Smooth muscle cell (in vitro differentiated cells): ENCODE data around the gene GRIK4. TPM values are rescaled to one million over a fixed set of nuclear protein-coding genes. Genes with fewer than 3 reads are reported as not detected.

Experiments
- DNase-seq: peaks from one replicate; lab custom pipeline; 2025; ENCODE audit not compliant: unreplicated experiment; lab: John Stamatoyannopoulos, UW
- H2AFZ ChIP-seq: fragments of 200-600 bp; sonication (generic); 2 replicates; pipeline ENCODE4 v1.6.0; 2016; ENCODE audit warnings: antibody characterized with exemption, low read depth, mild to moderate bottlenecking
- H3F3A ChIP-seq: fragments of 200-600 bp; sonication (generic); 2 replicates; pipeline ENCODE4 v1.6.0; 2017; ENCODE audit warnings: antibody characterized with exemption, low read depth
- H3K27ac ChIP-seq: fragments of 200-600 bp; sonication (generic); 2 replicates; pipeline ENCODE4 v1.5.1; 2016; ENCODE audit warnings: low read depth, mild to moderate bottlenecking
- H3K27me3 ChIP-seq: fragments of 200-600 bp; sonication (generic); 2 replicates; pipeline ENCODE4 v1.6.1; 2016; ENCODE audit warnings: low read depth, mild to moderate bottlenecking
- H3K36me3 ChIP-seq: fragments of 200-600 bp; sonication (generic); 2 replicates; pipeline ENCODE4 v1.5.1; 2016; ENCODE audit warnings: low read depth
- H3K4me1 ChIP-seq: fragments of 200-600 bp; sonication (generic); 2 replicates; pipeline ENCODE4 v1.5.1; 2016; ENCODE audit warnings: low read depth
- H3K4me2 ChIP-seq: fragments of 200-600 bp; sonication (generic); 2 replicates; pipeline ENCODE4 v1.6.0; 2016; ENCODE audit warnings: mild to moderate bottlenecking
- H3K4me3 ChIP-seq: fragments of 200-600 bp; sonication (generic); 2 replicates; pipeline ENCODE4 v1.5.1; 2016; ENCODE audit warnings: mild to moderate bottlenecking
- H3K79me2 ChIP-seq: fragments of 200-600 bp; sonication (generic); 2 replicates; pipeline ENCODE4 v1.6.0; 2016; ENCODE audit warnings: low read depth, mild to moderate bottlenecking
- H3K9ac ChIP-seq: fragments of 200-600 bp; sonication (generic); 2 replicates; pipeline ENCODE4 v1.6.0; 2016; ENCODE audit warnings: low read depth
- H3K9me3 ChIP-seq: fragments of 200-600 bp; sonication (generic); replicated peaks from 2 replicates; pipeline ENCODE4 v1.5.1; 2016; ENCODE audit warnings: low read depth
- H4K20me1 ChIP-seq: fragments of 200-600 bp; sonication (generic); 2 replicates; pipeline ENCODE4 v1.6.0; 2016; ENCODE audit warnings: low read depth
- CTCF ChIP-seq: fragments of 200-600 bp; sonication (generic); IDR thresholded peaks from 2 replicates; pipeline ENCODE4 v1.5.1; 2017; ENCODE audit warnings: borderline replicate concordance, mild to moderate bottlenecking, antibody characterized with exemption; ENCODE audit not compliant: insufficient read depth, poor library complexity, severe bottlenecking
- WGBS: methylation state at CpG from one replicate; pipeline ENCODE4 v1.1.7; 2016; ENCODE audit warnings: low lambda C conversion rate; 5-methylcytosine and 5-hydroxymethylcytosine counted together
- polyA plus RNA-seq: library from polyadenylated mRNA; unstranded; fragments of >200 nt; fragmentation: Nextera tagmentation; extraction: Ambion mirVana; gene quantifications from 2 replicates; pipeline ENCODE4 v1.2.1, GENCODE V29; 2016
- total RNA-seq: library from RNA; depleted of rRNA; stranded (reverse); fragments of >200 nt; gene quantifications from 2 replicates; pipeline ENCODE4 v1.2.3, GENCODE V29; 2014

GRIK4 gene
- total and polyA plus RNA-seq, 2 experiments from 2014 or later, result not detected

- no peaks in the 10 kb centered on the region for H3K9me3 ChIP-seq
- no peak overlapping the region for H3K4me3 ChIP-seq
- no peak overlapping the region for H2AFZ ChIP-seq
- no peak overlapping the region for H3K9ac ChIP-seq
- 96% methylated on average over 16 of the region's 16 CpGs for WGBS
- no peaks in the 10 kb centered on the region for H3F3A ChIP-seq
- H3K79me2 ChIP-seq, result no peaks in the 10 kb centered on the region
- H3K27me3 ChIP-seq, result peaks cover 19% of the 10 kb centered on the region
- DNase-seq, result no peak
- no peaks in the 10 kb centered on the region for H3K36me3 ChIP-seq
- no peak for TF ChIP-seq CTCF
- no peak overlapping the region for H3K27ac ChIP-seq
- H3K4me1 ChIP-seq, result peaks cover 6% of the 10 kb centered on the region
- H3K4me2 ChIP-seq, result no peak overlapping the region
- H4K20me1 ChIP-seq, result no peaks in the 10 kb centered on the region
These were observed 8.7 kb downstream of the GRIK4 start for GRCh38 chr11:120520091-120520822.

- Histone ChIP-seq H3K4me3 (no peak overlapping the region), H3K4me1 (peaks cover 6% of the 10 kb centered on the region), H4K20me1 (no peaks in the 10 kb centered on the region), H3K9me3 (no peaks in the 10 kb centered on the region), H3K27me3 (peaks cover 13% of the 10 kb centered on the region), H3K9ac (no peak overlapping the region), H3K4me2 (no peak overlapping the region), H3K36me3 (no peaks in the 10 kb centered on the region), H3K27ac (no peak overlapping the region), H3F3A (no peaks in the 10 kb centered on the region), H2AFZ (no peak overlapping the region), H3K79me2 (no peaks in the 10 kb centered on the region)
- WGBS, result 91% methylated on average over 7 of the region's 7 CpGs
- DNase-seq, result no peak
- no peak for TF ChIP-seq CTCF
These were observed 9.6 kb downstream of the GRIK4 start for GRCh38 chr11:120521176-120521575.

- 94% methylated on average over 11 of the region's 11 CpGs for WGBS
- TF ChIP-seq CTCF, result no peak
- Histone ChIP-seq H4K20me1 (no peaks in the 10 kb centered on the region), H3K79me2 (no peaks in the 10 kb centered on the region), H3K27ac (no peak overlapping the region), H3K27me3 (peaks cover 15% of the 10 kb centered on the region), H3K4me3 (no peak overlapping the region), H3K4me1 (peaks cover 9% of the 10 kb centered on the region), H3K36me3 (no peaks in the 10 kb centered on the region), H2AFZ (no peak overlapping the region), H3K4me2 (no peak overlapping the region), H3F3A (no peaks in the 10 kb centered on the region), H3K9ac (no peak overlapping the region), H3K9me3 (no peaks in the 10 kb centered on the region)
- DNase-seq, result no peak
These were observed 10.5 kb downstream of the GRIK4 start for GRCh38 chr11:120522021-120522420.

GRCh38 chr11:120522736-120523135 lies 11.2 kb downstream of the GRIK4 start:
- WGBS, result 89% methylated on average over 3 of the region's 3 CpGs
- H3K36me3 ChIP-seq, result no peaks in the 10 kb centered on the region

More at GRCh38 chr11:120522736-120523135, 11.2 kb downstream of the GRIK4 start:
- Histone ChIP-seq H4K20me1 (no peaks in the 10 kb centered on the region), H3K4me3 (no peak overlapping the region), H3K27me3 (peaks cover 15% of the 10 kb centered on the region), H3K4me2 (no peak overlapping the region), H3K9ac (no peak overlapping the region), H2AFZ (no peak overlapping the region), H3F3A (no peaks in the 10 kb centered on the region), H3K4me1 (peaks cover 9% of the 10 kb centered on the region), H3K79me2 (no peaks in the 10 kb centered on the region), H3K27ac (no peak overlapping the region), H3K9me3 (no peaks in the 10 kb centered on the region)
- TF ChIP-seq CTCF, result no peak
- DNase-seq, result no peak
